Large intestine (tissue), 12 donors: Measurements from ENCODE around the gene LEAP2. TPM values are rescaled to one million over a fixed set of nuclear protein-coding genes. Genes with fewer than 3 reads are reported as not detected.
A peak's percentile ranks its signal among the peaks of the same experiment; 100 is the strongest.

ENCODE experiments used
- DNase-seq, 2 donors: peaks; one replicate each; pipeline versions ENCODE4 v3.0.0 to v3.0.0-alpha.2; 2013
- H3K27ac ChIP-seq: one replicate; pipeline ENCODE4 v1.5.1; 2013; ENCODE audit warnings: low read length
- H3K27me3 ChIP-seq: 2 replicates; pipeline ENCODE4 v1.6.1; 2013; ENCODE audit warnings: low read length; ENCODE audit not compliant: control insufficient read depth, insufficient read depth
- H3K36me3 ChIP-seq: 2 replicates; pipeline ENCODE4 v1.6.1; 2013; ENCODE audit warnings: low read length; ENCODE audit not compliant: control insufficient read depth, insufficient read depth
- H3K4me1 ChIP-seq: one replicate; pipeline ENCODE4 v1.6.1; 2013; ENCODE audit warnings: low read length; ENCODE audit not compliant: control insufficient read depth, insufficient read depth
- H3K4me3 ChIP-seq: one replicate; pipeline ENCODE4 v1.5.1; 2013; ENCODE audit warnings: low read length
- H3K9me3 ChIP-seq: one replicate; pipeline ENCODE4 v1.6.1; 2013; ENCODE audit warnings: mild to moderate bottlenecking, low read depth, low read length, moderate library complexity; ENCODE audit not compliant: control insufficient read depth
- WGBS: methylation state at CpG from one replicate; pipeline ENCODE4 v1.1.5; 2013; ENCODE audit warnings: low lambda C conversion rate; ENCODE audit not compliant: insufficient coverage; 5-methylcytosine and 5-hydroxymethylcytosine counted together
- long read RNA-seq, 11 donors: transcript quantifications; one replicate each; lab custom pipeline, GENCODE V29; 2026
- polyA plus RNA-seq: library from polyadenylated mRNA; unstranded; fragments of 120-200 nt; gene quantifications from one replicate; pipeline ENCODE4 v1.2.1, GENCODE V29; 2013

The LEAP2 gene
- polyA plus RNA-seq: 12.3 TPM
- long read RNA-seq, donor 1, transcript LEAP2-201 (3 exons, 2,207 nt): major isoform, 10 of 14 reads
- long read RNA-seq, donor 1, partial matches to known transcripts: 0 of 14 reads
- long read RNA-seq, donor 1, other reads (novel, unspliced or antisense): 0 of 14 reads
- long read RNA-seq, donor 2, transcript LEAP2-201 (3 exons, 2,207 nt): major isoform, 11 of 15 reads
- long read RNA-seq, donor 2, partial matches to known transcripts: 0 of 15 reads
- long read RNA-seq, donor 2, other reads (novel, unspliced or antisense): 0 of 15 reads
- long read RNA-seq, donor 3, transcript LEAP2-201 (3 exons, 2,207 nt): major isoform, 34 of 50 reads
- long read RNA-seq, donor 3, transcript LEAP2-202 (2 exons, 935 nt): minor isoform, 16 of 50 reads
- long read RNA-seq, donor 3, partial matches to known transcripts: 0 of 50 reads
- long read RNA-seq, donor 3, other reads (novel, unspliced or antisense): 0 of 50 reads
- long read RNA-seq, donor 4, partial matches to known transcripts: 0 of 1 reads
- long read RNA-seq, donor 4, other reads (novel, unspliced or antisense): 0 of 1 reads
- long read RNA-seq, donor 5, partial matches to known transcripts: 0 of 1 reads
- long read RNA-seq, donor 5, other reads (novel, unspliced or antisense): 0 of 1 reads
- long read RNA-seq, donor 6, transcript LEAP2-201 (3 exons, 2,207 nt): major isoform, 9 of 16 reads
- long read RNA-seq, donor 6, transcript LEAP2-202 (2 exons, 935 nt): minor isoform, 7 of 16 reads
- long read RNA-seq, donor 6, partial matches to known transcripts: 0 of 16 reads
- long read RNA-seq, donor 6, other reads (novel, unspliced or antisense): 0 of 16 reads
- long read RNA-seq, donor 7, partial matches to known transcripts: 0 of 1 reads
- long read RNA-seq, donor 7, other reads (novel, unspliced or antisense): 0 of 1 reads
- long read RNA-seq, donor 8, transcript LEAP2-201 (3 exons, 2,207 nt): major isoform, 7 of 208 reads
- long read RNA-seq, donor 8, partial matches to known transcripts: 200 of 208 reads
- long read RNA-seq, donor 8, other reads (novel, unspliced or antisense): 0 of 208 reads
- long read RNA-seq, donor 9, transcript LEAP2-202 (2 exons, 935 nt): minor isoform, 8 of 18 reads
- long read RNA-seq, donor 9, transcript LEAP2-201 (3 exons, 2,207 nt): major isoform, 10 of 18 reads
- long read RNA-seq, donor 9, partial matches to known transcripts: 0 of 18 reads
- long read RNA-seq, donor 9, other reads (novel, unspliced or antisense): 0 of 18 reads
- long read RNA-seq, donor 10, transcript LEAP2-202 (2 exons, 935 nt): minor isoform, 5 of 17 reads
- long read RNA-seq, donor 10, transcript LEAP2-201 (3 exons, 2,207 nt): major isoform, 12 of 17 reads
- long read RNA-seq, donor 10, partial matches to known transcripts: 0 of 17 reads
- long read RNA-seq, donor 10, other reads (novel, unspliced or antisense): 0 of 17 reads
- long read RNA-seq, donor 11, transcript LEAP2-201 (3 exons, 2,207 nt): major isoform, 8 of 11 reads
- long read RNA-seq, donor 11, partial matches to known transcripts: 0 of 11 reads
- long read RNA-seq, donor 11, other reads (novel, unspliced or antisense): 0 of 11 reads

DNA sequence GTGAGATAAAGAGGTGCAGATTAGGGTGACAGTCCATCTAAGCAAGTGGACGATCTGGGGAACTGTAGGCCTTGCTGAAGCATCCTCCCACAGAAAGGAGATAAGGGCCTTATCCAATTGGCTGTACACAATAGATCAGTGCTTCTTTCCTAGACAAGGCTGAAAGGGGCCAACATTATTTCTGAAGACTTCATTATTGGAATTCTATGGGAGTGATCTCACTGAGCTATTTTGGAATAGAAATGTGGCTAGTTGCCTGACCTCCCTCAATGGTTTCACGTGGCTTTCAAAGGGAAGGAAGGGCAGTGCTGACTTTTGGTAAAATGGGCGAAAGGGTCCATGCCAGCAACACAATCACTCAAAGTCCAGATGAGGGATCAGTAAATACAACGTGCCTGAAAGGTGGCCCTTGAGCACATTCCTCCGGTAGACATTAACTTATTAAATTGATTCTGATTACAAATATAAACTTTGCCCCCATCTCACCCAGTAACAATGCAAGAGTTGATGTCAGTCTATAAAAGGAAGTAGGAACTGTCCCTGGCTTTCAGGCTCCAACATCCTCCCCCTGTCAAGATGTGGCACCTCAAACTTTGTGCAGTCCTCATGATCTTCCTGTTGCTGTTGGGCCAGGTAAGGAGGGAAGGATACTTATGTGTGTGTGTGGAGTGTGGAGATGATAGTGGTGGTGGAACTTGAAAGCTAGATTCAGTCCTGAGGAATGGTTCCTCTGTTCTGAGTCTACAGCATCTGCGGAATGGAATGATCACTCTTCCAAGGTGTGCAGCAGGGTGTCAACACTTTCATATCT is at the start of gene LEAP2:
Gene LEAP2, plus strand, starts transcription at position 550 of the 811 bp plus-strand sequence. Its CDS starts 27 bp downstream, at position 577.
- H3K36me3 ChIP-seq: peaks cover 38% of the 10 kb centered on the region

GRCh38 chr5:132824426-132824825 is 49.0 kb upstream of the LEAP2 start:
- Histone ChIP-seq H3K4me1 (peaks cover 21% of the 10 kb centered on the region), H3K27ac (no peak overlapping the region), H3K4me3 (no peak overlapping the region), H3K9me3 (peaks cover 6% of the 10 kb centered on the region), H3K36me3 (peaks cover 19% of the 10 kb centered on the region), H3K27me3 (peaks cover 3% of the 10 kb centered on the region)
- no peak for DNase-seq
- WGBS: no CpG with 5 or more reads among the region's 3 CpGs

More for the DNA sequence above, at the start of gene LEAP2:
- Histone ChIP-seq H3K4me1 (peaks cover 30% of the 10 kb centered on the region), H3K9me3 (peaks cover 2% of the 10 kb centered on the region), H3K27me3 (no peaks in the 10 kb centered on the region), H3K27ac (peak within 1 kb of the TSS; percentile 88), H3K4me3 (no peak within 1 kb of the TSS)
- peak; percentile 82 to 94 for DNase-seq
- 80% methylated on average over 1 of the region's 6 CpGs for WGBS

- Histone ChIP-seq H3K9me3 (peaks cover 3% of the 10 kb centered on the region), H3K4me1 (peaks cover 13% of the 10 kb centered on the region), H3K27ac (no peak overlapping the region), H3K27me3 (no peaks in the 10 kb centered on the region), H3K4me3 (no peak overlapping the region), H3K36me3 (peaks cover 19% of the 10 kb centered on the region)
- no peak for DNase-seq
- WGBS: no CpG with 5 or more reads among the region's 71 CpGs
Observed at GRCh38 chr5:132825033-132825833, 48.2 kb upstream of the LEAP2 start.

GRCh38 chr5:132825834-132826391 is 47.6 kb upstream of the LEAP2 start:
- H3K9me3 ChIP-seq: peaks cover 3% of the 10 kb centered on the region
- no CpG with 5 or more reads among the region's 43 CpGs for WGBS
- H3K4me3 ChIP-seq: no peak overlapping the region
- H3K4me1 ChIP-seq: peaks cover 13% of the 10 kb centered on the region
- H3K27me3 ChIP-seq: no peaks in the 10 kb centered on the region
- H3K36me3 ChIP-seq: peaks cover 19% of the 10 kb centered on the region
- no peak for DNase-seq
- no peak overlapping the region for H3K27ac ChIP-seq

GRCh38 chr5:132826424-132827082 is 46.9 kb upstream of the LEAP2 start:
- no peak for DNase-seq
- no peak overlapping the region for H3K4me3 ChIP-seq
- H3K27ac ChIP-seq: no peak overlapping the region
- WGBS: no CpG with 5 or more reads among the region's 6 CpGs
- peaks cover 19% of the 10 kb centered on the region for H3K4me1 ChIP-seq
- H3K27me3 ChIP-seq: no peaks in the 10 kb centered on the region
- peaks cover 19% of the 10 kb centered on the region for H3K36me3 ChIP-seq
- H3K9me3 ChIP-seq: peaks cover 3% of the 10 kb centered on the region

GRCh38 chr5:132827943-132828673 is 45.4 kb upstream of the LEAP2 start:
- H3K4me1 ChIP-seq: peaks cover 18% of the 10 kb centered on the region
- no peak overlapping the region for H3K27ac ChIP-seq
- peaks cover 19% of the 10 kb centered on the region for H3K36me3 ChIP-seq
- H3K4me3 ChIP-seq: no peak overlapping the region
- DNase-seq: no peak
- no peaks in the 10 kb centered on the region for H3K27me3 ChIP-seq
- no CpG with 5 or more reads among the region's 4 CpGs for WGBS
- peaks cover 3% of the 10 kb centered on the region for H3K9me3 ChIP-seq

DNA sequence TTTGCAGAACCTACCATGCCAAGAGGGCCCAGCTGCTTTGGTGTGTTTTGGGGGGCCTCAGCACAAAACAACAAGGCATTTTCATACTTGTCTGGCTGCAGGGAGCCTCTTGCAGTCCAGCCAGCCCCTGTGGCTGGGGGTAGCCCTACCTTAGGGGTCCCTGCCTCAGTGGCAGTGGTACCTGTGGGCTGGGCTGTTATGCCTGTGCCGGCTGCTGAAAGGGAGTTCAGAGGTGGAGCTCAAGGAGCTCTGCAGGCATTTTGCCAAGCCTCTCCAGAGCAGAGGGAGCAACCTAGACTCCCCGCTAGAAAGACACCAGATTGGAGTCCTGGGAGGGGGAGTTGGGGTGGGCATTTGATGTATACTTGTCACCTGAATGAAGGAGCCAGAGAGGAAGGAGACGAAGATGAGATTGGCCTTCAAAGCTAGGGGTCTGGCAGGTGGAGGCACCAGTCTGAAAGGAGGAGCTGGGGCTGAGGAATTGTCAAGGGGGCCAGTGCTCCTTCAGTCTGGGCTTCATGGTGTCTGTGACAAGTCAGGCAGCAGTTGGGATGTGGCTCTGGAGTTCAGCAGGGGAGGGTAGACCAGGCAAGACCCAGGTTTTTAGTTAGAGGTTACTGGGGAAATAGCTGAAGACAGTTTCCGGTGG is 44.5 kb upstream of the LEAP2 start:
- Histone ChIP-seq H3K27me3 (no peaks in the 10 kb centered on the region), H3K4me1 (peaks cover 15% of the 10 kb centered on the region), H3K4me3 (peak overlapping the region; percentile 65), H3K9me3 (peaks cover 3% of the 10 kb centered on the region), H3K27ac (no peak overlapping the region), H3K36me3 (peaks cover 16% of the 10 kb centered on the region)
- DNase-seq: no peak
- no CpG with 5 or more reads among the region's 4 CpGs for WGBS
